ENCODE measurements around the gene DIPK1B.

DNA sequence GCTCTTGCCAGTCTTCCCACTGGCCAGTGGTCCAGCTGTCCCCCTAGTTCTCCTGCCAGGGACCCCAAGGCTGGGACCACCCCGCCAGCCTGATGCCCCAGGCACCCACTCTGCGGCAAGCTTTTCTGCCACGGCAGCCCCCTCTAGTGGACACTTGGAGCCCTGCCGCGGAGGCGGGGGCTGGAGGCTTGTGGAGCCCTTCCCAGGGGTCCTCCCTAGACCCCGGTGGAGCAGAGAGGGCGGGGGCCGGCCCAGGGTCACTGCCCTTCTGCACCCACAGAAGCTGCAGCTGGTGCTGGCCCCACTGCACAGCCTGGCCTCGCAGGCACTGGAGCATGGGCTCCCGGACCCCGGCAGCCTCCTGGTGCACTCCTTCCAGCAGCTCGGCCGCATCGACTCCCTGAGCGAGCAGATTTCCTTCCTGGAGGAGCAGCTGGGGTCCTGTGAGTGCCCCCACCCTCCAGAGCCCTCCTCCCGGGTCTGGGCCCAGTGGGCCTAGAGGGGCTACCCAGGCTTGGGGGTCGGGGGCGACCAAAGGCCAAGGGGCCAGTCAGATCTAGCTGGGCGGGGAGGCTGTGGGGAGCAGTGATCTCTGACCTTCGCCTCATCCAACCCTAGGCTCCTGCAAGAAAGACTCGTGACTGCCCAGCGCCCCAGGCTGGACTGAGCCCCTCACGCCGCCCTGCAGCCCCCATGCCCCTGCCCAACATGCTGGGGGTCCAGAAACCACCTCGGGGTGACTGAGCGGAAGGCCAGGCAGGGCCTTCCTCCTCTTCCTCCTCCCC lies 40.5 kb upstream of the DIPK1B start:
- TF ChIP-seq, protein P1, sequence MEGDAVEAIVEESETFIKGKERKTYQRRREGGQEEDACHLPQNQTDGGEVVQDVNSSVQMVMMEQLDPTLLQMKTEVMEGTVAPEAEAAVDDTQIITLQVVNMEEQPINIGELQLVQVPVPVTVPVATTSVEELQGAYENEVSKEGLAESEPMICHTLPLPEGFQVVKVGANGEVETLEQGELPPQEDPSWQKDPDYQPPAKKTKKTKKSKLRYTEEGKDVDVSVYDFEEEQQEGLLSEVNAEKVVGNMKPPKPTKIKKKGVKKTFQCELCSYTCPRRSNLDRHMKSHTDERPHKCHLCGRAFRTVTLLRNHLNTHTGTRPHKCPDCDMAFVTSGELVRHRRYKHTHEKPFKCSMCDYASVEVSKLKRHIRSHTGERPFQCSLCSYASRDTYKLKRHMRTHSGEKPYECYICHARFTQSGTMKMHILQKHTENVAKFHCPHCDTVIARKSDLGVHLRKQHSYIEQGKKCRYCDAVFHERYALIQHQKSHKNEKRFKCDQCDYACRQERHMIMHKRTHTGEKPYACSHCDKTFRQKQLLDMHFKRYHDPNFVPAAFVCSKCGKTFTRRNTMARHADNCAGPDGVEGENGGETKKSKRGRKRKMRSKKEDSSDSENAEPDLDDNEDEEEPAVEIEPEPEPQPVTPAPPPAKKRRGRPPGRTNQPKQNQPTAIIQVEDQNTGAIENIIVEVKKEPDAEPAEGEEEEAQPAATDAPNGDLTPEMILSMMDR (IDR thresholded peaks at IDR 0.05) = peak; percentile 52 to 79 (median 62)
- TF ChIP-seq POLR2A (IDR thresholded peaks at IDR 0.05) = peak in 1 of 2 donors; percentile 12
